ENCODE results near the gene KCNMB2.

Gene KCNMB2

GRCh38 chr3:178870085-178870484, 333.8 kb downstream of the KCNMB2 start:
- DNase-seq (ENCODE audit: low spot score): no peak

GRCh38 chr3:178875157-178875556, 338.9 kb downstream of the KCNMB2 start:
- no peak for DNase-seq (ENCODE audit: low spot score)

- DNase-seq (ENCODE audit: low spot score): no peak
Measured at GRCh38 chr3:178875836-178876235, 339.6 kb downstream of the KCNMB2 start.

GRCh38 chr3:178880274-178880673, 344.0 kb downstream of the KCNMB2 start:
- no peak for DNase-seq (ENCODE audit: low spot score)
